Lung (tissue), 12 donors: Measurements from ENCODE around the gene LINC00237. TPM values are rescaled to one million over a fixed set of nuclear protein-coding genes. Genes with fewer than 3 reads are reported as not detected.

Experiments
- ATAC-seq: fragments of 200-7000 bp; cut with Tn5 transposase; one replicate; pipeline ENCODE4 v1.9.1; 2020; ENCODE audit warnings: moderate number of reproducible peaks; ENCODE audit not compliant: insufficient read depth, low FRiP score
- DNase-seq, 3 donors: peaks; one replicate each; pipeline ENCODE4 v3.0.0-alpha.2; 2013 to 2017
- H3K27ac ChIP-seq, 2 donors: one replicate each; pipeline ENCODE4 v1.5.1; 2013; ENCODE audit warnings: mild to moderate bottlenecking in 2 of 2, moderate library complexity in 2 of 2, control low read depth in 1 of 2, inconsistent platforms in 1 of 2, low read depth in 1 of 2, low read length in 1 of 2
- H3K27me3 ChIP-seq, 3 donors: one replicate each; pipeline ENCODE4 v1.5.1; 2013; ENCODE audit warnings: low read length in 2 of 3; ENCODE audit not compliant: control insufficient read depth in 3 of 3, insufficient read depth in 3 of 3
- H3K36me3 ChIP-seq, 4 donors: one replicate each; pipeline ENCODE4 v1.5.1; 2013; ENCODE audit warnings: low read length in 4 of 4, mild to moderate bottlenecking in 1 of 4, moderate library complexity in 1 of 4; ENCODE audit not compliant: control insufficient read depth in 4 of 4, insufficient read depth in 4 of 4
- H3K4me1 ChIP-seq, 5 donors: one replicate each; pipeline ENCODE4 v1.5.1; 2013; ENCODE audit warnings: low read length in 5 of 5, mild to moderate bottlenecking in 2 of 5, moderate library complexity in 1 of 5; ENCODE audit not compliant: control insufficient read depth in 5 of 5, insufficient read depth in 5 of 5
- H3K4me3 ChIP-seq: one replicate; pipeline ENCODE4 v1.5.1; 2013; ENCODE audit warnings: mild to moderate bottlenecking, control low read depth, moderate library complexity
- H3K9ac ChIP-seq, 2 donors: one replicate each; pipeline ENCODE4 v1.5.1; 2013; ENCODE audit warnings: low read length in 2 of 2, control low read depth in 1 of 2; ENCODE audit not compliant: insufficient read depth in 1 of 2
- H3K9me3 ChIP-seq, 4 donors: one replicate each; pipeline ENCODE4 v1.5.1; 2013; ENCODE audit warnings: low read length in 3 of 4, mild to moderate bottlenecking in 1 of 4, moderate library complexity in 1 of 4; ENCODE audit not compliant: control insufficient read depth in 4 of 4, insufficient read depth in 3 of 4
- CTCF ChIP-seq: IDR thresholded peaks from 2 replicates; pipeline ENCODE4 v1.5.1; 2012; ENCODE audit warnings: mild to moderate bottlenecking; ENCODE audit errors: control extremely low read depth, extremely low read depth
- WGBS, 2 donors: extraction: QIAGEN DNeasy Blood & Tissue Kit; methylation state at CpG; one replicate each; pipeline ENCODE4 v1.1.7; 2013; 5-methylcytosine and 5-hydroxymethylcytosine counted together
- polyA plus RNA-seq, 2 donors: library from polyadenylated mRNA; stranded (reverse); fragments of 200-250 nt; gene quantifications; one replicate each; pipeline ENCODE4 v1.2.1, GENCODE V29; 2013
- total RNA-seq, 2 donors: library from RNA; depleted of rRNA in 1 of 2; stranded (reverse); fragments of >200 nt in 1 of 2; gene quantifications; one replicate each; pipeline ENCODE4 v1.2.1, GENCODE V29; 2014 to 2021
- donor health status: control.
- donor health status: control.
- donor health status: Bipolar disorder and iron deficiency.
- donor health status: healthy.
- donor health status: DM: yes; HTN: yes; CAD: no.

Gene LINC00237
- total and polyA plus RNA-seq, 4 donors: 0.03 TPM; not detected in 3

GRCh38 chr20:21139881-21140566 lies 33.9 kb upstream of the LINC00237 start:
- no peak overlapping the region for H3K27ac ChIP-seq
- DNase-seq: no peak
- TF ChIP-seq CTCF: no peak
- no peak overlapping the region for H3K4me3 ChIP-seq
- H3K27me3 ChIP-seq: no peaks in the 10 kb centered on the region
- H3K9me3 ChIP-seq: no peaks in the 10 kb centered on the region
- ATAC-seq: no peak
- no peaks in the 10 kb centered on the region for H3K4me1 ChIP-seq
- WGBS, 2 donors: 77 to 83% methylated on average over 3 of the region's 3 CpGs
- H3K36me3 ChIP-seq: peaks cover 0 to 9% (median 1%) of the 10 kb centered on the region in 4 donors
- no peak overlapping the region for H3K9ac ChIP-seq

GRCh38 chr20:21137078-21137477 lies 30.9 kb upstream of the LINC00237 start:
- Histone ChIP-seq H3K27me3 (no peaks in the 10 kb centered on the region), H3K27ac (no peak overlapping the region), H3K9me3 (no peaks in the 10 kb centered on the region), H3K4me3 (no peak overlapping the region), H3K9ac (no peak overlapping the region), H3K4me1 (no peaks in the 10 kb centered on the region), H3K36me3 (peaks cover 0 to 13% (median 3%) of the 10 kb centered on the region in 4 donors)
- ATAC-seq (no peak), DNase-seq (no peak)
- WGBS, 2 donors: 76 to 79% methylated on average over 1 of the region's 1 CpG
- no peak for TF ChIP-seq CTCF

GRCh38 chr20:21136015-21136732 lies 30.0 kb upstream of the LINC00237 start:
- DNase-seq (no peak), ATAC-seq (no peak)
- WGBS, 2 donors: 95 to 96% methylated on average over 8 of the region's 8 CpGs
- no peaks in the 10 kb centered on the region for H3K27me3 ChIP-seq
- H3K9ac ChIP-seq: no peak overlapping the region
- H3K4me1 ChIP-seq: no peaks in the 10 kb centered on the region
- H3K9me3 ChIP-seq: no peaks in the 10 kb centered on the region
- peaks cover 0 to 12% (median 4%) of the 10 kb centered on the region in 4 donors for H3K36me3 ChIP-seq
- H3K27ac ChIP-seq: no peak overlapping the region
- no peak overlapping the region for H3K4me3 ChIP-seq
- no peak for TF ChIP-seq CTCF
